H9 (cell line): ENCODE data around the gene MPG. TPM values are rescaled to one million over a fixed set of nuclear protein-coding genes. Genes with fewer than 3 reads are reported as not detected.

Experiments
- DNase-seq: peaks from one replicate; pipeline ENCODE4 v3.0.0-alpha.2; 2017
- H2AFZ ChIP-seq: one replicate; pipeline ENCODE4 v1.6.1; 2013; ENCODE audit warnings: mild to moderate bottlenecking, low read length, control low read depth, moderate library complexity
- H2AK5ac ChIP-seq: 2 replicates; pipeline ENCODE4 v1.6.1; 2013; ENCODE audit warnings: low read length, control low read depth, mixed read lengths; ENCODE audit not compliant: insufficient read length
- H2BK120ac ChIP-seq: one replicate; pipeline ENCODE4 v1.6.1; 2013; ENCODE audit warnings: low read depth, mild to moderate bottlenecking, low read length, control low read depth, inconsistent platforms; ENCODE audit not compliant: poor library complexity, severe bottlenecking
- H2BK12ac ChIP-seq: 2 replicates; pipeline ENCODE4 v1.6.1; 2013; ENCODE audit warnings: low read length, control low read depth, mixed read lengths, low read depth; ENCODE audit not compliant: insufficient read length
- H2BK15ac ChIP-seq: 2 replicates; pipeline ENCODE4 v1.6.1; 2013; ENCODE audit warnings: low read depth, low read length, control low read depth
- H2BK20ac ChIP-seq: one replicate; pipeline ENCODE4 v1.6.1; 2013; ENCODE audit warnings: low read depth, mild to moderate bottlenecking, low read length, control low read depth, inconsistent platforms; ENCODE audit not compliant: poor library complexity, severe bottlenecking
- H2BK5ac ChIP-seq: 2 replicates; pipeline ENCODE4 v1.6.1; 2013; ENCODE audit warnings: low read length, control low read depth, mixed read lengths; ENCODE audit not compliant: insufficient read length
- H3K14ac ChIP-seq: 2 replicates; pipeline ENCODE4 v1.6.1; 2013; ENCODE audit warnings: low read length, control low read depth; ENCODE audit not compliant: insufficient read depth
- H3K18ac ChIP-seq: 2 replicates; pipeline ENCODE4 v1.6.1; 2013; ENCODE audit warnings: low read depth, mild to moderate bottlenecking, mixed read lengths, low read length, control low read depth; ENCODE audit not compliant: insufficient read length
- H3K23ac ChIP-seq: 2 replicates; pipeline ENCODE4 v1.6.1; 2013; ENCODE audit warnings: low read length, control low read depth, mixed read lengths, low read depth; ENCODE audit not compliant: insufficient read length
- H3K23me2 ChIP-seq: 2 replicates; pipeline ENCODE4 v1.6.1; 2013; ENCODE audit warnings: low read depth, mild to moderate bottlenecking, mixed read lengths, low read length, control low read depth; ENCODE audit not compliant: insufficient read length, poor library complexity, severe bottlenecking
- H3K27ac ChIP-seq: 2 replicates; pipeline ENCODE4 v1.5.1; 2013; ENCODE audit warnings: low read length, control low read depth, mixed read lengths, low read depth; ENCODE audit not compliant: insufficient read length
- H3K27me3 ChIP-seq: 2 replicates; pipeline ENCODE4 v1.6.1; 2013; ENCODE audit warnings: low read length, control low read depth, inconsistent platforms; ENCODE audit not compliant: insufficient read depth
- H3K4ac ChIP-seq: 2 replicates; pipeline ENCODE4 v1.6.1; 2013; ENCODE audit warnings: low read depth, mild to moderate bottlenecking, control low read depth, inconsistent platforms, low read length, moderate library complexity
- H3K4me1 ChIP-seq: 2 replicates; pipeline ENCODE4 v1.6.1; 2013; ENCODE audit warnings: low read length, control low read depth, inconsistent platforms; ENCODE audit not compliant: insufficient read depth
- H3K4me2 ChIP-seq: 2 replicates; pipeline ENCODE4 v1.6.1; 2013; ENCODE audit warnings: low read length, control low read depth, mixed read lengths; ENCODE audit not compliant: insufficient read length, insufficient read depth
- H3K56ac ChIP-seq: 2 replicates; pipeline ENCODE4 v1.6.1; 2013; ENCODE audit warnings: low read depth, mild to moderate bottlenecking, mixed read lengths, low read length, control low read depth; ENCODE audit not compliant: insufficient read length
- H3K79me1 ChIP-seq: 2 replicates; pipeline ENCODE4 v1.6.1; 2013; ENCODE audit warnings: low read depth, mild to moderate bottlenecking, moderate library complexity, low read length, control low read depth, inconsistent platforms; ENCODE audit not compliant: insufficient read depth, poor library complexity, severe bottlenecking
- H3K79me2 ChIP-seq: 2 replicates; pipeline ENCODE4 v1.6.1; 2013; ENCODE audit warnings: low read length, control low read depth, inconsistent platforms; ENCODE audit not compliant: insufficient read depth
- H3K9ac ChIP-seq: 2 replicates; pipeline ENCODE4 v1.6.1; 2013; ENCODE audit warnings: low read length, control low read depth, mixed read lengths; ENCODE audit not compliant: insufficient read length; ENCODE audit errors: extremely low read depth
- H3K9me3 ChIP-seq: one replicate; pipeline ENCODE4 v1.6.1; 2013; ENCODE audit warnings: low read depth, low read length, inconsistent platforms; ENCODE audit not compliant: control insufficient read depth
- H3T11ph ChIP-seq: one replicate; pipeline ENCODE4 v1.6.1; 2013; ENCODE audit warnings: mild to moderate bottlenecking, low read length, control low read depth, inconsistent platforms
- H4K20me1 ChIP-seq: one replicate; pipeline ENCODE4 v1.6.1; 2013; ENCODE audit not compliant: control insufficient read depth, insufficient read length, insufficient read depth
- H4K5ac ChIP-seq: 2 replicates; pipeline ENCODE4 v1.6.1; 2013; ENCODE audit warnings: low read depth, mild to moderate bottlenecking, mixed read lengths, low read length, control low read depth; ENCODE audit not compliant: insufficient read length
- H4K8ac ChIP-seq: replicated peaks from 2 replicates; pipeline ENCODE4 v1.6.1; 2013; ENCODE audit warnings: low read length, control low read depth, mixed read lengths, low read depth; ENCODE audit not compliant: insufficient read length
- H4K91ac ChIP-seq: 2 replicates; pipeline ENCODE4 v1.6.1; 2013; ENCODE audit warnings: low read depth, mild to moderate bottlenecking, moderate library complexity, mixed read lengths, low read length, control low read depth; ENCODE audit not compliant: insufficient read length
- H3K27ac Mint-ChIP-seq, 3 experiments: 2 replicates in 2 of 3; 3 replicates in 1 of 3; pipeline ENCODE4 v1.8.0; 2020 to 2021; ENCODE audit warnings: mixed read lengths in 3 of 3, mild to moderate bottlenecking in 1 of 3, moderate library complexity in 1 of 3
- H3K27me3 Mint-ChIP-seq: 2 replicates; pipeline ENCODE4 v1.8.0; 2021; ENCODE audit warnings: low read depth, mild to moderate bottlenecking, moderate library complexity, mixed read lengths
- H3K36me3 Mint-ChIP-seq, 3 experiments: 2 replicates in 2 of 3; 3 replicates in 1 of 3; pipeline ENCODE4 v1.8.0; 2020 to 2021; ENCODE audit warnings: low read depth in 3 of 3, mixed read lengths in 3 of 3; ENCODE audit not compliant: insufficient read depth in 1 of 3
- H3K4me1 Mint-ChIP-seq, 2 experiments: 2 replicates each; pipeline ENCODE4 v1.8.0; 2020; ENCODE audit warnings: mixed read lengths in 2 of 2
- H3K4me3 Mint-ChIP-seq, 2 experiments: 2 replicates in 1 of 2; 3 replicates in 1 of 2; pipeline ENCODE4 v1.8.0; 2020 to 2021; ENCODE audit warnings: mild to moderate bottlenecking in 2 of 2, mixed read lengths in 2 of 2, moderate library complexity in 1 of 2
- H3K9me3 Mint-ChIP-seq, 2 experiments: 2 replicates in 1 of 2; 3 replicates in 1 of 2; pipeline ENCODE4 v1.8.0; 2020; ENCODE audit warnings: mild to moderate bottlenecking in 2 of 2, mixed read lengths in 2 of 2, moderate library complexity in 1 of 2
- CTCF ChIP-seq: fragments of 200-600 bp; sonication (generic); conservative IDR thresholded peaks from 3 replicates; pipeline ENCODE4 v1.8.0; 2021; ENCODE audit warnings: antibody characterized with exemption, mild to moderate bottlenecking
- WGBS: extraction: QIAGEN DNeasy Blood & Tissue Kit; methylation state at CpG from one replicate; pipeline ENCODE4 v1.1.7; 2013; ENCODE audit warnings: missing lambda C conversion rate, low lambda C conversion rate, mixed read lengths; ENCODE audit not compliant: insufficient read length; ENCODE audit errors: extremely low coverage; 5-methylcytosine and 5-hydroxymethylcytosine counted together
- total RNA-seq: library from RNA; stranded (reverse); gene quantifications from 2 replicates; pipeline ENCODE4 v1.2.1, GENCODE V29; 2021

Gene MPG
- total RNA-seq, 1 experiment from 2014 or later = 39.1 TPM

GRCh38 chr16:96935-97381 is 18.9 kb downstream of the MPG start:
- no peak overlapping the region for H4K5ac ChIP-seq
- H4K20me1 ChIP-seq = no peaks in the 10 kb centered on the region

More at GRCh38 chr16:96935-97381, 18.9 kb downstream of the MPG start:
- Histone ChIP-seq H3K79me2 (no peaks in the 10 kb centered on the region), H2AK5ac (no peak overlapping the region), H2BK5ac (no peak overlapping the region), H3K79me1 (no peaks in the 10 kb centered on the region), H3K4me2 (no peak overlapping the region), H3K23ac (no peak overlapping the region), H2BK20ac (no peak overlapping the region), H2BK12ac (no peak overlapping the region), H4K91ac (no peak overlapping the region), H3K27ac (no peak overlapping the region), H2BK15ac (no peak overlapping the region), H3K23me2 (no peaks in the 10 kb centered on the region), H3K18ac (no peak overlapping the region), H3K56ac (no peak overlapping the region), H2BK120ac (no peak overlapping the region), H3K9me3 (no peaks in the 10 kb centered on the region), H3K14ac (no peak overlapping the region), H4K8ac (no peak overlapping the region), H3K4ac (no peak overlapping the region), H3K4me1 (no peaks in the 10 kb centered on the region), H3K27me3 (no peaks in the 10 kb centered on the region), H3T11ph (no peak overlapping the region), H2AFZ (no peak overlapping the region), H3K9ac (no peak overlapping the region)
- peak; percentile 100 for TF ChIP-seq CTCF
- H3K27ac Mint-ChIP-seq = no peak overlapping the region; a peak in 1 of 7 replicates
- no peak overlapping the region; a peak in 1 of 5 replicates for H3K4me3 Mint-ChIP-seq
- DNase-seq = peak; percentile 95
- H3K36me3 Mint-ChIP-seq = peaks cover 2 to 16% (median 4%) of the 10 kb centered on the region in 3 experiments; a peak in 5 of 7 replicates
- peaks cover 0 to 2% of the 10 kb centered on the region in 2 experiments; a peak in 1 of 4 replicates for H3K4me1 Mint-ChIP-seq
- H3K27me3 Mint-ChIP-seq = no peaks in the 10 kb centered on the region
- no peaks in the 10 kb centered on the region; a peak in 1 of 5 replicates for H3K9me3 Mint-ChIP-seq
- no CpG with 5 or more reads among the region's 11 CpGs for WGBS
